SK-N-MC (cell line): Measurements from ENCODE around the gene TESPA1.

Experiments used
- EZH2 ChIP-seq: fragments of 200-600 bp; sonication (generic); IDR thresholded peaks from one replicate; pipeline ENCODE4 v1.6.1; 2017; ENCODE audit warnings: antibody characterized with exemption
- POLR2AphosphoS5 ChIP-seq: IDR thresholded peaks from 2 replicates; pipeline ENCODE4 v1.6.1; 2012; ENCODE audit warnings: mild to moderate bottlenecking, low read depth, low read length, borderline replicate concordance

DNA sequence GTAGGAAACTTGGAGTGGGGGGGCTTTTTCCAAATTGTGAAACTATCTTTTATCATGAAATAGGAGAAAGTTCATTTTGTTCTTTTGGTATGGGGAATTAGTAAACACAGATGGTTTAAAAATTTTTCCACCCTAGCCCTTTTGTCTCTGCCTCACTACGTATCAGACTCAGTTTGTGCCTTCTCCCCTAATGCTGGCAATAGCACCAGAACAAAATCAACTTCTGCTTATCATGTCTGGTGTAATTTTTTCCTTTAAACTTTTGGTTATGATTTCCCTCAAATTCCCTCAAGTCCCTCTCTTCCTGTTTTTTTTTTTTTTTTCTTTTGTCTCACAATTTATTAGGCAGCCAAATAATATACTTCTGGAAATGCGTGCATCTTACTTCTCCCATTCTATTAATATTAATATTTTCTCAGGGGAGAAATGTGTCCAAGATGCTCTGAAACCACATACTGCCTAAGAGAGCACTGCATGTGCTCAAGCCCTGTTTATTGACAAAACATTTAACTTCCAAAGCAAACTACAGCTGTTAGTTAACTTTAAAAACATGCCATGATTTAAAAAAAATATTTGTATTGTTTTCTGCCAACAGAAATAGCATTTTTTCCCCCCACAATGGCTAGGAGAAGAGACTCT lies 35.4 kb downstream of the TESPA1 start:
- TF ChIP-seq EZH2 (no peak), POLR2AphosphoS5 (no peak)
